HEK293 (cell line): Measurements from ENCODE around the gene BLOC1S4.

Experiments
- HOXD13 ChIP-seq: sonication (generic); formaldehyde crosslinking; IDR thresholded peaks from 2 replicates; pipeline ENCODE4 v1.8.0; 2022; ENCODE audit warnings: missing genetic modification reagents, borderline replicate concordance
- YY1 ChIP-seq: fragments of 450-650 bp; formaldehyde crosslinking; IDR thresholded peaks from 2 replicates; pipeline ENCODE4 v1.5.1; 2018; ENCODE audit warnings: missing biosample characterization, missing genetic modification characterization
- ZNF549 ChIP-seq: fragments of 450-650 bp; IDR thresholded peaks from 2 replicates; pipeline ENCODE4 v1.5.1; 2018; ENCODE audit warnings: missing biosample characterization, missing genetic modification characterization, mild to moderate bottlenecking, inconsistent platforms, moderate library complexity
- TF ChIP-seq, protein P1 (sequence below): fragments of 450-650 bp; formaldehyde crosslinking; IDR thresholded peaks from 2 replicates; pipeline ENCODE4 v1.5.1; 2016; ENCODE audit warnings: missing biosample characterization, missing genetic modification characterization

DNA sequence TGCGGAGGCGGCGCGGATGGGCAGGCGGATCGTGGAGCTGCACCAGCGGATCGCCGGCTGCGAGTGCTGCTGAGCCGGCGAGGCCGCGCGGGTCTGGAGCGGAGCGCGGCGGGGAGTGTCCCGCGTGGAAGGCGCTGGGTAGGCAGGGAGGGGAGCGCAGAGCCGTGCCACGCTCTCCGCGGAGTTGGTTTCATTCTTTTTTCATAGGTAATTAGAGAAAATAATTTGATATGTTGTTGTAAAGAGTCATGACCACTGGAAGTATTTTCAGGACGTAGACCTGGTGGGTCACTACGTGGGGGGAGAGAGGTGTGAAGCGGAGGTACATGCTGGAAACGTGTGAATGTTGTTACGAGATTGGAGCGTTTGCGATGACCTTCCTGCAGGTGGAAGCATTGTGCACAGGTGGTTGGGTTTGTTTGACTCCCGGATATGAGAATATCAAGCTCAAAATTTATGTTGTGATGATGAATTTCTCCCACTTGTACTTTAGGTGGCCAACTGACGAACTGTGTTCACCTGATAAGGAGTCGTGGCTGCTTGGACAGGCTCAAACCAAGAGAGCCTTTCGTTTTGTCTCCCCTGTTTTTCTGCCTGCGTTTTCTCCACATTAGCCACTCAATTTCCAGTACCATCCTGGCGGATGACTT, 41.3 kb upstream of the BLOC1S4 start:
- no peak for TF ChIP-seq HOXD13
- TF ChIP-seq, protein P1, sequence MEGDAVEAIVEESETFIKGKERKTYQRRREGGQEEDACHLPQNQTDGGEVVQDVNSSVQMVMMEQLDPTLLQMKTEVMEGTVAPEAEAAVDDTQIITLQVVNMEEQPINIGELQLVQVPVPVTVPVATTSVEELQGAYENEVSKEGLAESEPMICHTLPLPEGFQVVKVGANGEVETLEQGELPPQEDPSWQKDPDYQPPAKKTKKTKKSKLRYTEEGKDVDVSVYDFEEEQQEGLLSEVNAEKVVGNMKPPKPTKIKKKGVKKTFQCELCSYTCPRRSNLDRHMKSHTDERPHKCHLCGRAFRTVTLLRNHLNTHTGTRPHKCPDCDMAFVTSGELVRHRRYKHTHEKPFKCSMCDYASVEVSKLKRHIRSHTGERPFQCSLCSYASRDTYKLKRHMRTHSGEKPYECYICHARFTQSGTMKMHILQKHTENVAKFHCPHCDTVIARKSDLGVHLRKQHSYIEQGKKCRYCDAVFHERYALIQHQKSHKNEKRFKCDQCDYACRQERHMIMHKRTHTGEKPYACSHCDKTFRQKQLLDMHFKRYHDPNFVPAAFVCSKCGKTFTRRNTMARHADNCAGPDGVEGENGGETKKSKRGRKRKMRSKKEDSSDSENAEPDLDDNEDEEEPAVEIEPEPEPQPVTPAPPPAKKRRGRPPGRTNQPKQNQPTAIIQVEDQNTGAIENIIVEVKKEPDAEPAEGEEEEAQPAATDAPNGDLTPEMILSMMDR (tag by site-specific recombination) = peak; percentile 59
- no peak for TF ChIP-seq ZNF549 (tag by site-specific recombination)
- no peak for TF ChIP-seq YY1
